CD4-positive, alpha-beta T cell treated with Interleukin-2 at 100 ng/mL for 4 hours (primary cell): ENCODE data around the gene ATP1A2.

ENCODE experiments used
- DNase-seq: peaks from one replicate; pipeline ENCODE4 v3.0.0-alpha.2; 2020; ENCODE audit warnings: low spot score

The ATP1A2 gene

GRCh38 chr1:160085686-160086455 lies 29.7 kb upstream of the ATP1A2 start:
- peak; percentile 74 for DNase-seq

- DNase-seq, result no peak
Measured at GRCh38 chr1:160086456-160086892, 29.1 kb upstream of the ATP1A2 start.

- DNase-seq, result no peak
Measured at GRCh38 chr1:160087118-160087662, 28.4 kb upstream of the ATP1A2 start.

- no peak for DNase-seq
Measured at GRCh38 chr1:160089883-160090282, 25.7 kb upstream of the ATP1A2 start.

GRCh38 chr1:160090760-160091159 lies 24.8 kb upstream of the ATP1A2 start:
- no peak for DNase-seq

GRCh38 chr1:160091666-160092223 lies 23.8 kb upstream of the ATP1A2 start:
- no peak for DNase-seq

GRCh38 chr1:160092366-160093068 lies 23.0 kb upstream of the ATP1A2 start:
- no peak for DNase-seq

GRCh38 chr1:160093069-160093395 lies 22.5 kb upstream of the ATP1A2 start:
- DNase-seq, result no peak

- DNase-seq, result no peak
Measured at GRCh38 chr1:160093624-160094290, 21.8 kb upstream of the ATP1A2 start.

- DNase-seq, result no peak
Measured at GRCh38 chr1:160094291-160094625, 21.3 kb upstream of the ATP1A2 start.

- DNase-seq, result no peak
Measured at GRCh38 chr1:160094806-160095205, 20.8 kb upstream of the ATP1A2 start.

GRCh38 chr1:160095382-160096105 lies 20.0 kb upstream of the ATP1A2 start:
- DNase-seq, result no peak

GRCh38 chr1:160096274-160097116 lies 19.1 kb upstream of the ATP1A2 start:
- no peak for DNase-seq

GRCh38 chr1:160097151-160097910 lies 18.2 kb upstream of the ATP1A2 start:
- DNase-seq, result no peak

GRCh38 chr1:160097911-160098851 lies 17.4 kb upstream of the ATP1A2 start, which contains the start of gene IGSF8:
IGSF8 (minus strand) TSS chr1:160098619; CDS start chr1:160098472, 147 bp downstream.
- peak; percentile 94 for DNase-seq

- DNase-seq, result peak; percentile 98
Measured at GRCh38 chr1:160098852-160099561, 16.6 kb upstream of the ATP1A2 start.

GRCh38 chr1:160099716-160100375 lies 15.7 kb upstream of the ATP1A2 start:
- DNase-seq, result no peak
